Rectal smooth muscle tissue (tissue), 1 donor: ENCODE data around the gene RAPH1.
"Not testable (repeated sequence)": the region's sequence is repeated elsewhere in the genome, so short reads cannot be mapped to it uniquely, and the experiment has no call there.

Experiments
- H3K27ac ChIP-seq: one replicate; pipeline ENCODE4 v1.7.0; 2013; ENCODE audit warnings: low read depth, low read length, inconsistent platforms
- H3K27me3 ChIP-seq: one replicate; pipeline ENCODE4 v1.7.0; 2013; ENCODE audit warnings: low read length; ENCODE audit not compliant: control insufficient read depth, insufficient read depth
- H3K36me3 ChIP-seq: one replicate; pipeline ENCODE4 v1.7.0; 2013; ENCODE audit warnings: low read length; ENCODE audit not compliant: control insufficient read depth, insufficient read depth
- H3K4me1 ChIP-seq: one replicate; pipeline ENCODE4 v1.7.0; 2013; ENCODE audit warnings: low read length; ENCODE audit not compliant: control insufficient read depth, insufficient read depth
- H3K4me3 ChIP-seq: one replicate; pipeline ENCODE4 v1.7.0; 2013; ENCODE audit warnings: low read length
- H3K9ac ChIP-seq: one replicate; pipeline ENCODE4 v1.7.0; 2013; ENCODE audit warnings: low read length

RAPH1 gene

GRCh38 chr2:203543898-203544328, 8.8 kb upstream of the RAPH1 start:
- Histone ChIP-seq H3K27ac (no peak overlapping the region), H3K4me3 (no peak overlapping the region), H3K4me1 (no peaks in the 10 kb centered on the region), H3K36me3 (no peaks in the 10 kb centered on the region), H3K9ac (no peak overlapping the region), H3K27me3 (no peaks in the 10 kb centered on the region)

DNA sequence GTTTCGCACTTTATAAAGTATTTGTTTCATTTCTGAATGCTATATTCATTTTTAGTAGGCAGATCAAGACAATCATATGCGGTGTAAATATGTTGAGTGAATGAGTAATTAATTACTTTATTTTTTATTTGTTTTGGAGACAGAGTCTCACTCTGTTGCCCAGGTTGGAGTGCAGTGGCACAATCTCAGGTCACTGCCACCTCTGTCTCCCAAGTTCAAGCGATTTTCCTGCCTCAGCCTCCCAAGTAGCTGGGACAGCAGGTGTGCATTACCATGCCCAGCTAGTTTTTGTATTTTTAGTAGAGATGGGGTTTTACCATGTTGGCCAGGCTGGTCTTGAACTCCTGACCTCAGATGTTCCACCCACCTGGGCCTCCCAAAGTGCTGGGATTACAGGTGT, 5.5 kb upstream of the RAPH1 start:
- not testable (repeated sequence) for H3K9ac ChIP-seq, H3K27ac ChIP-seq, H3K4me3 ChIP-seq, H3K36me3 ChIP-seq, H3K27me3 ChIP-seq, H3K4me1 ChIP-seq

DNA sequence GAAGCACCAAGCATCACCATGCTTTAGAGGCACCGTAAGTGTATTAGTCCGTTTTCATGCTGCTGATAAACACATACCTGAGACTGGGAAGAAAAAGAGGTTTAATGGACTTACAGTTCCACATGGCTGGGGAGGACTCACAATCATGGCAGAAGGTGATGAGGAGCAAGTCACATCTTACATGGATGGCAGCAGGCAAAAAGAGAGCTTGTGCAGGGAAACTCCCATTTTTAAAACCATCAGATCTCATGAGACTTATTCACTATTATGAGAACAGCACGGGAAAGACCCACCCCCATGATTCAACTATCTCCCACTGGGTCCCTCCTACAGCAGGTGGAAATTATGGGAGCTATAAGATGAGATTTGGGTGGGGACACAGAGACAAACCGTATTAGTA, 3.1 kb upstream of the RAPH1 start:
- H3K27ac ChIP-seq, H3K9ac ChIP-seq, H3K27me3 ChIP-seq, H3K4me1 ChIP-seq, H3K4me3 ChIP-seq, H3K36me3 ChIP-seq: not testable (repeated sequence)

GRCh38 chr2:203536586-203536951, 1.5 kb upstream of the RAPH1 start:
- not testable (repeated sequence) for H3K9ac ChIP-seq, H3K4me1 ChIP-seq, H3K27ac ChIP-seq, H3K4me3 ChIP-seq, H3K36me3 ChIP-seq, H3K27me3 ChIP-seq

GRCh38 chr2:203535784-203536585, 884 bp upstream of the RAPH1 start:
- Histone ChIP-seq H3K27ac (peak overlapping the region; percentile 39), H3K36me3 (no peaks in the 10 kb centered on the region), H3K9ac (peak overlapping the region; percentile 67), H3K4me1 (peaks cover 2% of the 10 kb centered on the region), H3K27me3 (no peaks in the 10 kb centered on the region), H3K4me3 (peak overlapping the region; percentile 54)

- no peaks in the 10 kb centered on the region for H3K27me3 ChIP-seq
- H3K4me1 ChIP-seq, result peaks cover 2% of the 10 kb centered on the region
- no peaks in the 10 kb centered on the region for H3K36me3 ChIP-seq
- H3K4me3 ChIP-seq, result peak overlapping the region; percentile 73
- peak overlapping the region; percentile 90 for H3K27ac ChIP-seq
- peak overlapping the region; percentile 83 for H3K9ac ChIP-seq
Observed at GRCh38 chr2:203534621-203535077, 452 bp downstream of the RAPH1 start.

GRCh38 chr2:203533676-203534591, 1.2 kb downstream of the RAPH1 start:
- no peak overlapping the region for H3K27ac ChIP-seq
- H3K9ac ChIP-seq, result no peak overlapping the region
- no peaks in the 10 kb centered on the region for H3K27me3 ChIP-seq
- H3K36me3 ChIP-seq, result no peaks in the 10 kb centered on the region
- H3K4me1 ChIP-seq, result peaks cover 2% of the 10 kb centered on the region
- peak overlapping the region; percentile 73 for H3K4me3 ChIP-seq

DNA sequence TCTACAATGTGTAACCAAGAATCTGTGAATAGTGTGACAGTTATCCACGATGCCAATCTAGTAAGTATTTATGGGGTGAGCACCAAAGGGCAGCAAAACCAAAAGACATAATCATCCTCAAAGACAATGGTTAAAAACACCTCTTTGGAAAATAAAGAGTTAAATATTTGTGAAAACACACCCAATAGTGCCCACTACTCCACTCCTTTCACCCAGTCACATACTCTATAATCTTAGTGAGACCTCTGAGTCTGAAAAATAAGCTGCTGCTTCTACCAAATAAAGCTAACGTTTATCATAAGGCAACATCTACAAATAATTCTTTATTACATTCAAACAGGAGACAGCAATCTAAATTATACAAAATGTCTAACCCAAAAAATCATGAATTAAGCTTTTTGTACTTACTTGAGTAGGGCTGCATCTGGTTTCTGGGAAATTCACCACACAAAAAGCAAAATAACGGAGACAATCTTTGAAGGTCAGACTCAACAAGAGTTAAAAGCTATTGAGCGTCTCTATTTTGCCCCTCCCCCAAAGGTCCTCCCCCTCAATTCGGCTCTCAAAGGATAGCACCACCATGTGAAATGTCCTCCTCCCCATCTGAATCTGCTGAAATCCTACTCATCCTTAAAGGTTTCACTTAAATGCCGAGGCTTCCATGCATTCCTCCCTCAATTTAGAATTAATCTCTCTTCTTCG, 2.0 kb downstream of the RAPH1 start:
- Histone ChIP-seq H3K4me1 (peaks cover 2% of the 10 kb centered on the region), H3K36me3 (no peaks in the 10 kb centered on the region), H3K27ac (no peak overlapping the region), H3K9ac (no peak overlapping the region), H3K27me3 (no peaks in the 10 kb centered on the region), H3K4me3 (peak overlapping the region; percentile 73)

GRCh38 chr2:203527719-203528118, 7.4 kb downstream of the RAPH1 start:
- Histone ChIP-seq H3K4me1 (no peaks in the 10 kb centered on the region), H3K27ac (no peak overlapping the region), H3K9ac (no peak overlapping the region), H3K36me3 (no peaks in the 10 kb centered on the region), H3K27me3 (no peaks in the 10 kb centered on the region), H3K4me3 (no peak overlapping the region)

DNA sequence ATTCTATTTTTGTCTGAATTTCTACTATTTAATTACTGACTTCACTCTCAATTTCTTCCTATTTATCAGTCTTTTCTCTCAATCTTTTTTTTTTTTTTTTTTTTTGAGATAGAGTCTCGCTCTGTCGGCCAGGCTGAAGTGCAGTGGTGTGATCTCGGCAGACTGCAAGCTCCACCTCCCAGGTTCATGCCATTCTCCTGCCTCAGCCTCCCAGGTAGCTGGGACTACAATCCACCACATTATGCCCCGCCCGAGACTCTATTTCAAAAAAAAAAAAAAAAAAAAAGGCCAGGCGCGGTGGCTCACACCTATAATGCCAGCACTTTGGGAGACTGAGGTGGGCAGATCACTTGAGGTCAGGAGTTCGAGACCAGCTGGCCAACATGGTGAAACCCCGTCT, 21.8 kb downstream of the RAPH1 start:
- H3K4me1 ChIP-seq, H3K27ac ChIP-seq, H3K9ac ChIP-seq, H3K36me3 ChIP-seq, H3K4me3 ChIP-seq, H3K27me3 ChIP-seq: not testable (repeated sequence)

- Histone ChIP-seq H3K27me3 (no peaks in the 10 kb centered on the region), H3K4me1 (no peaks in the 10 kb centered on the region), H3K9ac (no peak overlapping the region), H3K4me3 (no peak overlapping the region), H3K36me3 (no peaks in the 10 kb centered on the region), H3K27ac (no peak overlapping the region)
Observed at GRCh38 chr2:203510941-203511305, 24.2 kb downstream of the RAPH1 start.

DNA sequence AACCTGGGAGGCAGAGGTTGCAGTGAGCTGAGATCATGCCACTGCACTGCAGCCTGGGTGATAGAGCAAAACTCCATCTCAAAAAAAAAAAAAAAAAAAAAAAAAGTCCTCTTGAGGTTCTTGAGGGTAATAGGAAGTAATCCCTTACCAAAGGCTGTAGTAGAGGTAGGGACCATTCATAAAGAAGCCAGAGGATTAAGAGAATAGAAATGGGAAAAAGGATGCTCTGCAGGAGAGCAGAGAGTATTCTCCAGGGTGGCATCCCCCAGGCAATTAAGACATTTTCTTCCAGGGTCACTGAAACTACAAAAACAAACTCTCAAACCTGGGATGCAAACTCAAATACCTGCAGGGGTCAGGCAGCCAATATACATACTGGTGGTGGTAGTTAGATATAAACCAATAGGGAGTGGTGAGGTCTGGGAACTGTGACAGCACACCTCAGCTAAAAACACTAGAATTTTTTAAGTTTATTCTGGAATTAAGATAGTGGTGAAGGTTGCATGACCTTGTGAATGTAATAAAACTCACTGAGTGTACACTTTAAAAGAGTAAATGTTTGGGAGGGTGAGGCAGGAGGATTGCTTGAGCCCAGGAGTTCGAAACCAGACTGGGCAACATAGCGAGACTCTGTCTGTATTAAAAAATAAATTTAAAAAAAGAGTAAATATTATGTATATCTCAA, 24.7 kb downstream of the RAPH1 start:
- no peak overlapping the region for H3K9ac ChIP-seq
- H3K27me3 ChIP-seq, result no peaks in the 10 kb centered on the region
- no peak overlapping the region for H3K27ac ChIP-seq
- no peaks in the 10 kb centered on the region for H3K4me1 ChIP-seq
- H3K36me3 ChIP-seq, result no peaks in the 10 kb centered on the region
- no peak overlapping the region for H3K4me3 ChIP-seq
